ENCODE measurements around the gene PCK1.

The PCK1 gene

GRCh38 chr20:57577679-57578475, 17.0 kb downstream of the PCK1 start:
- no peak for DNase-seq

GRCh38 chr20:57578476-57579165, 17.7 kb downstream of the PCK1 start:
- DNase-seq: no peak

GRCh38 chr20:57579331-57579897, 18.5 kb downstream of the PCK1 start:
- DNase-seq: no peak

- DNase-seq: no peak
These were observed 19.1 kb downstream of the PCK1 start for GRCh38 chr20:57579898-57580447.

- DNase-seq: no peak
These were observed 19.7 kb downstream of the PCK1 start for GRCh38 chr20:57580478-57581201.

GRCh38 chr20:57581202-57582028, 20.5 kb downstream of the PCK1 start:
- DNase-seq: no peak

- DNase-seq: no peak
These were observed 21.1 kb downstream of the PCK1 start for GRCh38 chr20:57582029-57582378.

- DNase-seq: peak; percentile 55
These were observed 21.8 kb downstream of the PCK1 start for GRCh38 chr20:57582432-57583288.

- no peak for DNase-seq
These were observed 22.7 kb downstream of the PCK1 start for GRCh38 chr20:57583289-57584257.

GRCh38 chr20:57584768-57585461, 24.0 kb downstream of the PCK1 start:
- DNase-seq: no peak

- DNase-seq: no peak
These were observed 24.7 kb downstream of the PCK1 start for GRCh38 chr20:57585466-57586213.

- no peak for DNase-seq
These were observed 25.5 kb downstream of the PCK1 start for GRCh38 chr20:57586370-57586793.

- DNase-seq: no peak
These were observed 26.0 kb downstream of the PCK1 start for GRCh38 chr20:57586943-57587277.

- no peak for DNase-seq
These were observed 26.5 kb downstream of the PCK1 start for GRCh38 chr20:57587278-57587988.

GRCh38 chr20:57587989-57588377, 27.1 kb downstream of the PCK1 start:
- no peak for DNase-seq

GRCh38 chr20:57588596-57588995, 27.7 kb downstream of the PCK1 start:
- DNase-seq: no peak

- no peak for DNase-seq
These were observed 28.3 kb downstream of the PCK1 start for GRCh38 chr20:57589123-57589727.

All from NCI-H1436 (cell line).